Measurements from ENCODE around the gene C2CD2. TPM values are rescaled to one million over a fixed set of nuclear protein-coding genes. Genes with fewer than 3 reads are reported as not detected.

Gene C2CD2
- total and polyA plus RNA-seq, 5 donors = 6.2 to 10.0 (median 8.3) TPM

DNA sequence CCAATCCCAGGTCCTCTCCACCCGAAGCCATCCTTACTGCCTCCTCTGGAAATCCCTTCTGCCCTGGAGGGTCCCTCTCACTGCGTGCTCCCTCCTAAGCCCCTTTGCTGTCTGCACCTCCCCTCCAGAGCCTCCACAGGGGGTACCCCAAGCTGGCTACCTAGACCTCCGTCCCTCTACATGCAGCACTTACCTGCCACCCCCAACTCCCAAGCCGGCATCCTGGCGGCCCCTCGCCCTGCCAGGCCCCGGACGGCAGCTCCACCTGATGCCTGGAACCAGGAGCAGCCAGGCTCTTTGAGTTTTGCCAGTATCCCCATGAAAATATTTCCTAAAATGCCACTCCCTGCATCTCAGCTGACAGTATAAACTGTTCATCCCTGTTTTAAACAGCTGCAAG lies 78.7 kb downstream of the C2CD2 start:
- Histone ChIP-seq H3K9me3 (ENCODE audit: control insufficient read depth, low read length) (no peaks in the 10 kb centered on the region), H3K27ac (ENCODE audit: low read length) (no peak overlapping the region), H3K4me3 (ENCODE audit: low read length) (no peak overlapping the region), H3K4me1 (ENCODE audit: control insufficient read depth, insufficient read depth, low read length) (no peaks in the 10 kb centered on the region), H3K27me3 (ENCODE audit: control insufficient read depth, insufficient read depth) (no peaks in the 10 kb centered on the region)
- intact Hi-C loops (cut with DNase I) = loop anchor here in 2 of 4 donors (10.0 kb wide), 2 partner anchors 60 to 130 kb away; no protein-coding TSS in a partner anchor
- 95% methylated on average over 8 of the region's 8 CpGs for WGBS
- peak in 1 of 3 donors; percentile 18 for DNase-seq
- no peak for ATAC-seq

DNA sequence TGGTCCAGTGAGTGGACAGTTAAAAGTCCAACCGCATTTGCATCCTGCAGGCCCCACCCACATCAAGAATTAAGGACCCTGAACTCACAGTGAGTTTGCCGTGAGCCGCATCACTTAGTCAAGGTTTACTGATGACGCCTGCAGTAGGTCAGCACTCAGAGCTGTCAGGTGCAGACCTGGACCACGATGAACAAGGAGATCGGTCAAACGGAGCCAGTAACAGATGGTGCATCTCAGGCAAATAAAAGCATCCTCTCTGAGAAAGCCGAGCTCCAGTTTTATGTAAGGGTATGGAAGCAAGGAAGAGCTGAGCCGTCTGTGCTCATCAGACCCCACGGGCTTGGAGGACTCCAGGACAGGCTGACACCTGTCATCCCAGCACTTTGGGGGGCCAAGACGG lies 79.2 kb downstream of the C2CD2 start:
- intact Hi-C loops (cut with DNase I) = loop anchor here in 2 of 4 donors (10.0 kb wide), 2 partner anchors 60 to 130 kb away; no protein-coding TSS in a partner anchor
- 85% methylated on average over 11 of the region's 11 CpGs for WGBS
- no peaks in the 10 kb centered on the region for H3K4me1 ChIP-seq (ENCODE audit: control insufficient read depth, insufficient read depth, low read length)
- H3K9me3 ChIP-seq (ENCODE audit: control insufficient read depth, low read length) = no peaks in the 10 kb centered on the region
- H3K27me3 ChIP-seq (ENCODE audit: control insufficient read depth, insufficient read depth) = no peaks in the 10 kb centered on the region
- no peak overlapping the region for H3K4me3 ChIP-seq (ENCODE audit: low read length)
- no peak for ATAC-seq
- peak in 1 of 3 donors; percentile 11 for DNase-seq
- H3K27ac ChIP-seq (ENCODE audit: low read length) = no peak overlapping the region

DNA sequence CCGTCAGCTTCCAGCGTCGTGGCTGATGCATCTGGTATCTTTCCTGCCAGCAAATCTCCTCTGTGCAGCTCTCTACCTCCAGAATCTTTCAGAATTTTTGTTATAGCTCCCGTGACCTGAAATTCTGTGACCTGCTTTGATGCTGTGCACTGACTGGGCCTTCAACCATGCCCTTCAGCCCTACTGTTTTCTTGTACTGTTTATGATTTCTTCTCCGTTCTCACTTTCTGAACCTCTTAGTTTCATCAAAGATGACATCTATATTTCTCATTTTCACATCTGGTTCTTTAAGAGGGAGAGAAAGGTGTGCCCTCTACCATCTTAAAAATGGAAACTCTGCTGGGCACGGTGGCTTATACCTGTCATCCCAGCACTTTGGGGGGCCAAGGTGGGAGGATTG lies 80.4 kb downstream of the C2CD2 start:
- no peaks in the 10 kb centered on the region for H3K4me1 ChIP-seq (ENCODE audit: control insufficient read depth, insufficient read depth, low read length)
- H3K4me3 ChIP-seq (ENCODE audit: low read length) = no peak overlapping the region
- WGBS = 86% methylated on average over 6 of the region's 6 CpGs
- DNase-seq = no peak
- no peak for ATAC-seq
- intact Hi-C loops (cut with DNase I) = loop anchor here in 2 of 4 donors (10.0 kb wide), 2 partner anchors 59 to 131 kb away; no protein-coding TSS in a partner anchor
- H3K27ac ChIP-seq (ENCODE audit: low read length) = no peak overlapping the region
- no peaks in the 10 kb centered on the region for H3K9me3 ChIP-seq (ENCODE audit: control insufficient read depth, low read length)
- H3K27me3 ChIP-seq (ENCODE audit: control insufficient read depth, insufficient read depth) = no peaks in the 10 kb centered on the region

DNA sequence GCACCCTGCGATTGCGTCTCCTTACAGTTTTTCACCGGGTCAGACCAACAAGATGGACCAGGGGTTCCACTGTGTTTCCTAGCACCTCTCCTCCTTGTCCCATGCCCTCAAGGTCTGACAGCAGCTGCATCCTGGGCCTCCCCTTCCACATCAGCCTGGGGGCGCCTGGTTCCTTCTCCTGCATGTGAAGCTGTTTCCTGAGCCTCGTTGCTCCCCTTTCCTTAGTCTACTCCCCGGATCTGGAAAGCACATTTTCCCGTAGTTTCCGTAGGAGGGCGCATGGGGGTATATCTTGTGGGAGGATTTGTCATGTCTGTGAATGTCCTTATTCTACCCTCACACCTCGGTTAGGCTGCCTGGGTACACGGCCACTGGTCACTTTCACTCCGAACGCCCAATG lies 80.8 kb downstream of the C2CD2 start:
- intact Hi-C loops (cut with DNase I) = loop anchor here in 2 of 4 donors (10.0 kb wide), 2 partner anchors 58 to 132 kb away; no protein-coding TSS in a partner anchor
- Histone ChIP-seq H3K4me3 (ENCODE audit: low read length) (no peak overlapping the region), H3K27me3 (ENCODE audit: control insufficient read depth, insufficient read depth) (no peaks in the 10 kb centered on the region), H3K9me3 (ENCODE audit: control insufficient read depth, low read length) (no peaks in the 10 kb centered on the region), H3K4me1 (ENCODE audit: control insufficient read depth, insufficient read depth, low read length) (no peaks in the 10 kb centered on the region), H3K27ac (ENCODE audit: low read length) (no peak overlapping the region)
- WGBS = 81% methylated on average over 13 of the region's 13 CpGs
- ATAC-seq (no peak), DNase-seq (no peak)

DNA sequence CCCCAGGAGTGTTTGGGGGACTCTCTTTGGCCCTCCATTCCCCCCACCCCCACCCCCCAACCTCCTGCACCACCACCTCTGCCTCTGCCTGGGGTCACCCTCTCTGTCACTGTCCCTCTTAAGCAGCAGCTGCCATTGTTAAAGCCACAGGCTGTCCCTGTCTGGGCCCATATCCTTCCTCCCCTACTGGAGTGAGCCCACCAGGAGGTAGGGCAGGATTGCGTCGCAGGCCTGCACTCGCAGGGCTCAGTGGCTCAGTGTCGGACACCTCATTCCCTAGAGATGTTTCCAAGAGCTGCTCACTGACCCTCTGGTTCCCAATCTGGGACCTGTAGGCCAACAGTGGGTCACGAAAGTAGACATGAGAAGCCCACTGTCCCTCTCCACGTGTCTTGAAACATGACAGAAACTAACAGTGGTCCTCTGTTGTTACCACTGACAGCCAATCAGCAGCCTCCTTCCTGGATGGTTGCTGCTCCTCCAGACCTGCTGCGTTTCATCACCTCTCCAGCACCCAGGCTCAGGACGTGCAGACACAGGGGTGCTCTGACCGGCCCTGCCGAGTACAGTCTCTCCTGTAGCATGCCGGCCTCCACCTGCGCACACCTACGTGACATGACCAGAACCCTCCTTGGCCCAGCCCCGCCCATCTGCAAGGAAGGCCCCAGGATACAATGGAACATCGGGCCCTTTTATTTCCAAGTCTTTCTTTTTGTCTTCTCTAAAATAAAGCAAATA lies 82.4 kb downstream of the C2CD2 start:
- DNase-seq (no peak), ATAC-seq (no peak)
- intact Hi-C loops (cut with DNase I) = loop anchor here in 2 of 4 donors (10.0 kb wide), 2 partner anchors 57 to 133 kb away; no protein-coding TSS in a partner anchor
- Histone ChIP-seq H3K4me3 (ENCODE audit: low read length) (no peak overlapping the region), H3K27ac (ENCODE audit: low read length) (no peak overlapping the region), H3K27me3 (ENCODE audit: control insufficient read depth, insufficient read depth) (no peaks in the 10 kb centered on the region), H3K9me3 (ENCODE audit: control insufficient read depth, low read length) (no peaks in the 10 kb centered on the region), H3K4me1 (ENCODE audit: control insufficient read depth, insufficient read depth, low read length) (no peaks in the 10 kb centered on the region)
- 91% methylated on average over 15 of the region's 15 CpGs for whole genome bisulfite sequencing

DNA sequence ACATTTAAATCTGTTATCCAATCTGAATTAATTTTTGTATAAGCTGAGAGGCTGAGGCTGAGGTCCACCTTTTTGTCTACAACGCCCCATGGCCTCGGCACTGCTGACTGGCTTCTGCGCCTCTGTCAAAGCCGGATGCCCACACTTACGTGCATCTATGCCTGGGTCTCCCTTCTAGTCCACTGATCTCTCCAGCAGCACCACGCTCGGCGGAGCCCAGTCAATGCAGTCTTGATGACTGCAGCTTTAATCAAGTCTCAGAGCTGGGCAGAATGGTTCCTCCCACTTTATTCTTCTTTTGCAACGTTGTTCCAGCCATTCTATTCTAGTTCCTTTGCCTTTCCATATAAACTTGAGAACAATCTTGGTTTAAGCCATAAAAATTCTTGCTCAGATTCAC lies 84.0 kb downstream of the C2CD2 start:
- ATAC-seq = no peak

DNA sequence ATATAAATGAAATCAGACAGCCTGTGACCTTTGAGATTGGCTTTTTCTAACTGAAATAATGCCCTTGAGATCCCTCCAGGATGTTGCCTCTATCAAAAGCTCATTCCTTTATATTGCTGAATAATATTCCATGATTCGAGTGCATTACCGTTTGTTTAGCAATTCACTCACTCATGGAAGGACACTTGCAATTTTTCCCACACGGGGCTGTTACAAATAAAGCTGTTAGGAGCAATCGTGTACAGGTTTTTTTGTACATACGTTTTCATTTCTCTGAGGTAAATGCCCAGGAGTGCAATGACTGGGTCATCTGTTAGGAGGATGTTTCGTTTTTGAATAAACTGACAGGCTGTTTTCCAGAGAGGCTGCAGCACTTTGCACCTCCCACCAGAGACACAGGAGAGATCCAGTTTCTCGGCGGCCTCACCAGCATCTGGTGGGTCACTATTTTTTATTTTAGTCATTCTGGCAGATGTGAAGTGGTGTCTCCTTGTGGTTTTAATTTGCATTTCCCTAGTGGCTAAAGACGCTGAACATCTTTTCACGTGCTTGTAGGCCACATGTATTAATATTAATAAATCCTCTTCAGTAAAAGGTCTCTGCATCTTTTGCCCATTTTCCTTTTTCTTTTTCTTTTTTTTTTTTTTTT lies 85.6 kb downstream of the C2CD2 start:
- Histone ChIP-seq H3K9me3 (ENCODE audit: control insufficient read depth, low read length) (no peaks in the 10 kb centered on the region), H3K27me3 (ENCODE audit: control insufficient read depth, insufficient read depth) (no peaks in the 10 kb centered on the region), H3K4me1 (ENCODE audit: control insufficient read depth, insufficient read depth, low read length) (no peaks in the 10 kb centered on the region), H3K4me3 (ENCODE audit: low read length) (no peak overlapping the region), H3K27ac (ENCODE audit: low read length) (no peak overlapping the region)
- WGBS = 84% methylated on average over 10 of the region's 10 CpGs
- intact Hi-C loops (cut with DNase I) = no loop called here
- ATAC-seq (no peak), DNase-seq (no peak)

More for the DNA sequence above, 84.0 kb downstream of the C2CD2 start:
- Histone ChIP-seq H3K9me3 (ENCODE audit: control insufficient read depth, low read length) (no peaks in the 10 kb centered on the region), H3K4me3 (ENCODE audit: low read length) (no peak overlapping the region), H3K4me1 (ENCODE audit: control insufficient read depth, insufficient read depth, low read length) (no peaks in the 10 kb centered on the region), H3K27me3 (ENCODE audit: control insufficient read depth, insufficient read depth) (no peaks in the 10 kb centered on the region), H3K27ac (ENCODE audit: low read length) (no peak overlapping the region)
- DNase-seq = no peak
- WGBS = 83% methylated on average over 9 of the region's 9 CpGs
- intact Hi-C loops (cut with DNase I) = loop anchor here in 2 of 4 donors (10.0 kb wide), 2 partner anchors 55 to 135 kb away; no protein-coding TSS in a partner anchor

DNA sequence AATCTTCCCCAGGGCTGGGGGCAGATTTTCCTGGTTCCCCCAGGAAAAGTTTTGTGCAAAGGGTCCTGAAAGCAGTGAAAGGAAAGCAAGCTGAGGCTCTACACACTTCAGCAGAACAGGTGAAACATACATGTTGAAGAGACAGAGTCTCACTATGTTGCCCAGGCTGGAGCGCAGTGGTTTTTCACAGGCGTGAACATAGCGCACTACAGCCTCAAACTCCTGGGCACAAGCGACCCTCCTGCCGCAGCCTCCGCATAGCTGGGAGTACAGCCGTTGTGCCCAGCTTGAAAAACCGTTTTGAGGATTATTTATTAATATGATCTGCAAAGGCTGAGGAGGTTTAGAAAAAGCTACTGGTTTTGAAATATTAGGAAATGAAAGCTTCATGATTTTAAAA lies 86.5 kb downstream of the C2CD2 start:
- no peak overlapping the region for H3K4me3 ChIP-seq (ENCODE audit: low read length)
- H3K9me3 ChIP-seq (ENCODE audit: control insufficient read depth, low read length) = no peaks in the 10 kb centered on the region
- DNase-seq = no peak
- no peak for ATAC-seq
- 96% methylated on average over 8 of the region's 8 CpGs for WGBS
- H3K27ac ChIP-seq (ENCODE audit: low read length) = no peak overlapping the region
- H3K4me1 ChIP-seq (ENCODE audit: control insufficient read depth, insufficient read depth, low read length) = no peaks in the 10 kb centered on the region
- intact Hi-C loops (cut with DNase I) = no loop called here
- H3K27me3 ChIP-seq (ENCODE audit: control insufficient read depth, insufficient read depth) = no peaks in the 10 kb centered on the region

DNA sequence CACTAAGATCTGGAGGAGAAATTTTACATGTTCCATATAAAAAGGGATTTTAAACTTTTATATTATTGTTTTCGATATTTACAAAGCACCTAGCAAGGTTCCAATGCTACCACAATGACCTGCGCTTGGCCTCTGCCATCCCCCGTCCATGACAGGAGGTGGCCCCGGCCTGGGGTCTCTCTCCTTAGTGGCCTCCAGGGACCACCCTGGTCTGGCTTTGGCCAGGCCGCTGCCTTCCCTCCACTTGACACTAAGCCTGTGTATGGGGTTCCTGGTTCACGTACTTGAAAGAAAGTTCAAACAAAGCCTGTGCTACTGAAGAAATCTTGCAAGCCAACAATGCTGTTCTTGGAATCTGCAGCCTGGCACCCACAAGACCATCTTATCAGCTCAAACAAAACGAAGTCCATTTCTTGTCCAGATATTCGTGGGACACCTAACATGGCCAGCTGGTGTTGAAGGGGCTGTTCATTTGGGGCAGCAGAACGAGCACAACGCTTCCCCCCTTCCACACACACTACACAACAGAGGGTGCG lies 87.5 kb downstream of the C2CD2 start:
- WGBS = 82% methylated on average over 11 of the region's 11 CpGs
- Histone ChIP-seq H3K9me3 (ENCODE audit: control insufficient read depth, low read length) (no peaks in the 10 kb centered on the region), H3K4me1 (ENCODE audit: control insufficient read depth, insufficient read depth, low read length) (no peaks in the 10 kb centered on the region), H3K27ac (ENCODE audit: low read length) (no peak overlapping the region), H3K4me3 (ENCODE audit: low read length) (no peak overlapping the region), H3K27me3 (ENCODE audit: control insufficient read depth, insufficient read depth) (no peaks in the 10 kb centered on the region)
- no peak for ATAC-seq
- DNase-seq = no peak
- intact Hi-C loops (cut with DNase I) = no loop called here

DNA sequence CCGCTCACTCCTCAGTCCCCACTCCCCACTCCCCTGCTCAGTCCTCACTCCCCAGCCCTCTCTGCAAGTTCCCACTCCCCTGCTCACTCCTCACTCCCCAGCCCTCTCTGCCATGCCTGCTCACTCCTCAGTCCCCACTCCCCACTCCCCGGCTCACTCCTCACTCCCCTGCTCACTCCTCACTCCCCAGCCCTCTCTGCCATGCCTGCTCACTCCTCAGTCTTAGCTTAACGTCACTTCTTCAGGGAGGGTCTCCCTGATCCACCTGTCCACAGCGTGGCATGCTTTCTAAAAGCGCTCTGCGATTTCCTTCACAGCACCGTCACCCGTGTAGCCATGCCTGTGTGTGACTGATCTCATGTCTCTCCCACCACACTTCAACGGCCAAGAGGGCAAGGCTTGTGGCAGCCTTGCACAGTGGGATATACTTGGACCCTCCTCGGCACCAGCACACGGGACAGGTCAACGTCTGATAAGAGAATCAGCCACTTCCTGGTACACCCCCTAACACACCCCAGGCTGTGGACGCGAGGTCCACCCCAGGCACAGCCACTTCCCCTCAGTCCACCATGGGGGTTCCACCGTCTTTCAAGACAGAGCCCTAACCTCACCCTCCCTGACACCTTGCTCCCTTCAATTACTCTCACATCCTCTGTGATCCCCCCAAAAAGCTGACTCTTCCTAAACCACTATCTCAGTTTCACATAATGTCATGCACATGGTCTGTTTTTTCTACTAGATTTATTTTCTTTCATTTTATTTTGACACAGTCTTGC lies 88.6 kb downstream of the C2CD2 start:
- whole genome bisulfite sequencing = 75% methylated on average over 15 of the region's 15 CpGs
- intact Hi-C loops (cut with DNase I) = no loop called here
- no peak for ATAC-seq
- no peak for DNase-seq
- no peak overlapping the region for H3K4me3 ChIP-seq (ENCODE audit: low read length)
- no peak overlapping the region for H3K27ac ChIP-seq (ENCODE audit: low read length)
- no peaks in the 10 kb centered on the region for H3K27me3 ChIP-seq (ENCODE audit: control insufficient read depth, insufficient read depth)
- H3K4me1 ChIP-seq (ENCODE audit: control insufficient read depth, insufficient read depth, low read length) = no peaks in the 10 kb centered on the region
- H3K9me3 ChIP-seq (ENCODE audit: control insufficient read depth, low read length) = no peaks in the 10 kb centered on the region

All from right cardiac atrium (tissue), 5 donors.